Natural killer cell (primary cell): ENCODE results near the gene A1BG. TPM values are rescaled to one million over a fixed set of nuclear protein-coding genes. Genes with fewer than 3 reads are reported as not detected.

Experiments
- ATAC-seq, 3 donors: fragments of 150-1000 bp in 2 of 3; fragments of 200-7000 bp in 1 of 3; cut with Tn5 transposase; 1 replicate in 1 of 3; 2 replicates in 2 of 3; pipeline ENCODE4 v1.10.0; 2021; ENCODE audit warnings: mild to moderate bottlenecking in 2 of 3, moderate library complexity in 2 of 3
- DNase-seq, 2 donors: peaks; one replicate each; pipeline versions ENCODE4 v3.0.0 to v3.0.0-alpha.2; 2013 to 2021; ENCODE audit warnings: mixed read lengths in 1 of 2
- H3K27ac ChIP-seq: one replicate; pipeline ENCODE4 v1.5.1; 2013; ENCODE audit warnings: mild to moderate bottlenecking, low read length
- H3K27me3 ChIP-seq: one replicate; pipeline ENCODE4 v1.6.1; 2013; ENCODE audit warnings: low read length; ENCODE audit not compliant: control insufficient read depth, insufficient read depth
- H3K36me3 ChIP-seq: one replicate; pipeline ENCODE4 v1.6.1; 2013; ENCODE audit warnings: low read length; ENCODE audit not compliant: control insufficient read depth, insufficient read depth
- H3K4me1 ChIP-seq: one replicate; pipeline ENCODE4 v1.6.1; 2013; ENCODE audit warnings: low read length; ENCODE audit not compliant: control insufficient read depth, insufficient read depth
- H3K4me3 ChIP-seq: one replicate; pipeline ENCODE4 v1.5.1; 2013; ENCODE audit warnings: low read length
- H3K9me3 ChIP-seq: one replicate; pipeline ENCODE4 v1.6.1; 2013; ENCODE audit warnings: low read length; ENCODE audit not compliant: control insufficient read depth, insufficient read depth
- H3K27ac Mint-ChIP-seq, 2 donors: one replicate each; pipeline ENCODE4 v1.8.0; 2022; ENCODE audit warnings: mild to moderate bottlenecking in 2 of 2, mixed read lengths in 2 of 2, moderate library complexity in 1 of 2
- H3K27me3 Mint-ChIP-seq, 2 donors: one replicate each; pipeline ENCODE4 v1.8.0; 2022; ENCODE audit warnings: low read depth in 2 of 2, mixed read lengths in 2 of 2
- H3K36me3 Mint-ChIP-seq: one replicate; pipeline ENCODE4 v1.8.0; 2022; ENCODE audit warnings: mixed read lengths
- H3K4me1 Mint-ChIP-seq, 2 donors: one replicate each; pipeline ENCODE4 v1.8.0; 2022; ENCODE audit warnings: mixed read lengths in 2 of 2
- H3K4me3 Mint-ChIP-seq: one replicate; pipeline ENCODE4 v1.8.0; 2022; ENCODE audit warnings: mild to moderate bottlenecking, moderate library complexity, mixed read lengths
- H3K9me3 Mint-ChIP-seq, 2 donors: one replicate each; pipeline ENCODE4 v1.8.0; 2022; ENCODE audit warnings: mixed read lengths in 2 of 2
- WGBS: methylation state at CpG from one replicate; pipeline ENCODE4 v1.1.7; 2013; ENCODE audit warnings: missing lambda C conversion rate; ENCODE audit not compliant: insufficient coverage; 5-methylcytosine and 5-hydroxymethylcytosine counted together
- intact Hi-C: fragments of 100-400 bp; cut with micrococcal nuclease; formaldehyde crosslinking; loops from one replicate; pipeline ENCODE4 v1.14.2; 2022
- total RNA-seq, 4 donors: library from RNA; stranded (reverse); fragments of 120-200 nt in 1 of 4; gene quantifications; one replicate each; pipeline versions ENCODE4 v1.2.3 to v1.2.4, GENCODE V29; 2013 to 2022
- TF ChIP-seq, protein P1 (sequence below): fragments of 200-600 bp; IDR thresholded peaks from one replicate; pipeline ENCODE4 v1.8.0; 2022; ENCODE audit warnings: antibody characterized with exemption

Gene A1BG
- total RNA-seq, 3 donors from 2014 or later (not counting 1 experiment from before 2014, with no cell fraction given): 2.0 to 10.6 (median 3.5) TPM

DNA sequence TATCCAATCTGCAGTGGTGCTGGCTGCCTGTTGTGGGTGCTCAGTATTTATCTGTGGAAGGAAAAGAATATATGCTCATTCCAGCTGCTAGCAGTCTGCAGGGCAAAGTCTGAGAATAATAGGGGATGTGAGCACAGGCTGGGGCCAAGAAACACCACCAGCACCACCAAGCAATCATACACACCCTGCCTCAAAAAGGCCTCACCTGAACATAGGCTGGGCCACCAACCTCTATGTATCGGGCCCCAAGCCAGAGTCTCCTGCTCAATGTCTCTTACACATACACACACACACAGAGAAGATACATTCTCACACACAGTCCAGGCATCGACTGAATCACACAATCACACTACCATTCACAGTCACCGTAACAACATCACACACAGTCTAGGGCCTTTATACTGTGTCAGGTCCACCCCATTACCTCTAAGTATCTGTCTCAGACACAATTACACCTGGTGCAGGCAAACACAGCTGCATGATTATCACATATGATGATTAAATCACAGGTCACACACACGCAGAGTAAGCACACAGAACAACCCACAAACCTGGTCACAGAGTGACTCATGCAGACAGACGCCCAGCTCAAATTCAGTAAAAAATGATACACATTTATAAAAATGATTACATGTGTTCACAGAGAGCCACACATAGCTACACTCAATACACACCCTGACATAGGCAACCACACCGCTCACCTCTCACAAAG is 27.8 kb downstream of the A1BG start:
- TF ChIP-seq, protein P1, sequence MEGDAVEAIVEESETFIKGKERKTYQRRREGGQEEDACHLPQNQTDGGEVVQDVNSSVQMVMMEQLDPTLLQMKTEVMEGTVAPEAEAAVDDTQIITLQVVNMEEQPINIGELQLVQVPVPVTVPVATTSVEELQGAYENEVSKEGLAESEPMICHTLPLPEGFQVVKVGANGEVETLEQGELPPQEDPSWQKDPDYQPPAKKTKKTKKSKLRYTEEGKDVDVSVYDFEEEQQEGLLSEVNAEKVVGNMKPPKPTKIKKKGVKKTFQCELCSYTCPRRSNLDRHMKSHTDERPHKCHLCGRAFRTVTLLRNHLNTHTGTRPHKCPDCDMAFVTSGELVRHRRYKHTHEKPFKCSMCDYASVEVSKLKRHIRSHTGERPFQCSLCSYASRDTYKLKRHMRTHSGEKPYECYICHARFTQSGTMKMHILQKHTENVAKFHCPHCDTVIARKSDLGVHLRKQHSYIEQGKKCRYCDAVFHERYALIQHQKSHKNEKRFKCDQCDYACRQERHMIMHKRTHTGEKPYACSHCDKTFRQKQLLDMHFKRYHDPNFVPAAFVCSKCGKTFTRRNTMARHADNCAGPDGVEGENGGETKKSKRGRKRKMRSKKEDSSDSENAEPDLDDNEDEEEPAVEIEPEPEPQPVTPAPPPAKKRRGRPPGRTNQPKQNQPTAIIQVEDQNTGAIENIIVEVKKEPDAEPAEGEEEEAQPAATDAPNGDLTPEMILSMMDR: no peak
- Histone ChIP-seq H3K27me3 (no peaks in the 10 kb centered on the region), H3K4me1 (peaks cover 29% of the 10 kb centered on the region), H3K27ac (peak overlapping the region; percentile 96), H3K36me3 (no peaks in the 10 kb centered on the region), H3K9me3 (no peaks in the 10 kb centered on the region), H3K4me3 (no peak overlapping the region)
- Mint-ChIP-seq H3K4me1 (no peaks in the 10 kb centered on the region), H3K9me3 (no peaks in the 10 kb centered on the region), H3K36me3 (no peaks in the 10 kb centered on the region), H3K4me3 (no peak overlapping the region), H3K27me3 (no peaks in the 10 kb centered on the region), H3K27ac (no peak overlapping the region)
- no peak for DNase-seq
- 90% methylated on average over 6 of the region's 6 CpGs for WGBS
- intact Hi-C loops: loop anchor here (2.0 to 10.0 kb wide), 3 partner anchors 55 to 1921 kb away; partner anchors contain the start of genes ZNF583 and ZNF837
- no peak for ATAC-seq

DNA sequence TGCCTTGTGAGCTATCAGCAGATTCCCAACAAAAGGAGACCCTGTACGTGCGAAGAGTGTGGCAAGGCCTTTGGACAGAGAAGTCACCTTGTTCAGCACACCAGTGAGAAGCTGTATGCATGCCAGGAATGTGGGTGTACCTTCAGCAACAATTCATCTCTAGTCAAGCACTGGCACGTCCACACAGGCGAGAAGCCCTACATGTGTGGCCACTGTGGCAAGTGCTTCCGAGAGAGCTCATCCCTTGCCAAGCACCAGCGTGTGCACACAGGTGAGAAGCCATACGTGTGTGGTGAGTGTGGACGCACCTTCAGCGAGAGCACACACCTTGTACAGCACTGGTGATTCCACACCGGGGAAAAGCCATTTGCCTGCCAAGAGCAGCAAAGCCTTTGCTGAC is 34.1 kb downstream of the A1BG start:
- ATAC-seq (no peak), DNase-seq (no peak)
- WGBS: 94% methylated on average over 10 of the region's 10 CpGs
- TF ChIP-seq, protein P1: no peak
- H3K36me3 ChIP-seq: peaks cover 13% of the 10 kb centered on the region
- H3K9me3 ChIP-seq: no peaks in the 10 kb centered on the region
- no peaks in the 10 kb centered on the region for H3K4me1 ChIP-seq
- no peaks in the 10 kb centered on the region for H3K27me3 ChIP-seq
- Mint-ChIP-seq H3K4me1 (no peaks in the 10 kb centered on the region), H3K27ac (no peak overlapping the region), H3K9me3 (no peaks in the 10 kb centered on the region), H3K27me3 (no peaks in the 10 kb centered on the region), H3K36me3 (peaks cover 8% of the 10 kb centered on the region), H3K4me3 (no peak overlapping the region)
- H3K27ac ChIP-seq: no peak overlapping the region
- H3K4me3 ChIP-seq: no peak overlapping the region
- intact Hi-C loops: no loop called here

DNA sequence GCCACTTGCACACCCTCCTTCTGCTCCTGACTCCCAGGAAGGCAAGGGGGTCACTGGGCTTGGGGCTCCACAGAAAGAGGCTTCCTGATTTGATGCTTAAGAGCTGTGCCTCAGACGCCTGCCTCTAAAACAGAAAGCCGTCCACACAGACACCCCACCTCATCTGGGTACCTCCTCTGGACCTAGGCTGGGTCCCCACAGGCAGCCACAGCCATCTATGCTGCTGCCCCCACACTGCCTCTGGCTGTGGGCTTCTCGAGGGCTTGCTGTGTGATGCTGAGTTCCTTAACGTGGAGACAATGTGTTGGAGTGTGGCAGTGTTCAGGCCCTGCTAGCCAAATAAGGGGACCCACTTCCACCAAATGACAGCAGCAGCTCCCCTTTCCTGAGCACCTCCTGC is 35.0 kb downstream of the A1BG start:
- Histone ChIP-seq H3K36me3 (peaks cover 20% of the 10 kb centered on the region), H3K27me3 (no peaks in the 10 kb centered on the region), H3K4me1 (no peaks in the 10 kb centered on the region), H3K27ac (no peak overlapping the region), H3K9me3 (no peaks in the 10 kb centered on the region), H3K4me3 (no peak overlapping the region)
- ATAC-seq: no peak
- DNase-seq: no peak
- H3K27me3 Mint-ChIP-seq: no peaks in the 10 kb centered on the region
- TF ChIP-seq, protein P1: no peak
- intact Hi-C loops: no loop called here
- no peak overlapping the region for H3K4me3 Mint-ChIP-seq
- WGBS: 81% methylated on average over 4 of the region's 4 CpGs
- H3K27ac Mint-ChIP-seq: no peak overlapping the region
- no peaks in the 10 kb centered on the region for H3K9me3 Mint-ChIP-seq
- no peaks in the 10 kb centered on the region for H3K4me1 Mint-ChIP-seq
- peaks cover 8% of the 10 kb centered on the region for H3K36me3 Mint-ChIP-seq
